ENCODE measurements around the gene SNX25. TPM values are rescaled to one million over a fixed set of nuclear protein-coding genes. Genes with fewer than 3 reads are reported as not detected.
"Not testable (repeated sequence)": the region's sequence is repeated elsewhere in the genome, so short reads cannot be mapped to it uniquely, and the experiment has no call there.

SNX25 gene
- polyA plus RNA-seq, 4 donors, result 24.3 to 27.9 (median 25.1) TPM

- DNase-seq (ENCODE audit: low read depth in 4 of 4, low spot score in 3 of 4), result no peak
Observed at GRCh38 chr4:185227713-185228278, 18.4 kb downstream of the SNX25 start.

GRCh38 chr4:185229021-185229818, 19.8 kb downstream of the SNX25 start:
- no peak for DNase-seq (ENCODE audit: low read depth in 4 of 4, low spot score in 3 of 4)

- DNase-seq (ENCODE audit: low read depth in 4 of 4, low spot score in 3 of 4), result no peak
Observed at GRCh38 chr4:185232370-185232769, 23.0 kb downstream of the SNX25 start.

GRCh38 chr4:185235119-185235842, 25.9 kb downstream of the SNX25 start:
- no peak for DNase-seq (ENCODE audit: low read depth in 4 of 4, low spot score in 3 of 4)

GRCh38 chr4:185235843-185236503, 26.6 kb downstream of the SNX25 start:
- no peak for DNase-seq (ENCODE audit: low read depth in 4 of 4, low spot score in 3 of 4)

GRCh38 chr4:185237175-185237574, 27.8 kb downstream of the SNX25 start:
- DNase-seq (ENCODE audit: low read depth in 4 of 4, low spot score in 3 of 4), result no peak

GRCh38 chr4:185238215-185238681, 28.9 kb downstream of the SNX25 start:
- no peak for DNase-seq (ENCODE audit: low read depth in 4 of 4, low spot score in 3 of 4)

GRCh38 chr4:185238750-185239149, 29.4 kb downstream of the SNX25 start:
- DNase-seq (ENCODE audit: low read depth in 4 of 4, low spot score in 3 of 4), result no peak

GRCh38 chr4:185240486-185240885, 31.1 kb downstream of the SNX25 start:
- DNase-seq (ENCODE audit: low read depth in 4 of 4, low spot score in 3 of 4), result not testable (repeated sequence)

GRCh38 chr4:185242749-185243533, 33.5 kb downstream of the SNX25 start:
- no peak for DNase-seq (ENCODE audit: low read depth in 4 of 4, low spot score in 3 of 4)

- no peak for DNase-seq (ENCODE audit: low read depth in 4 of 4, low spot score in 3 of 4)
Observed at GRCh38 chr4:185243879-185244278, 34.5 kb downstream of the SNX25 start.

GRCh38 chr4:185244763-185245162, 35.4 kb downstream of the SNX25 start:
- no peak for DNase-seq (ENCODE audit: low read depth in 4 of 4, low spot score in 3 of 4)

- no peak for DNase-seq (ENCODE audit: low read depth in 4 of 4, low spot score in 3 of 4)
Observed at GRCh38 chr4:185246453-185246852, 37.1 kb downstream of the SNX25 start.

GRCh38 chr4:185247151-185247550, 37.8 kb downstream of the SNX25 start:
- no peak for DNase-seq (ENCODE audit: low read depth in 4 of 4, low spot score in 3 of 4)

GRCh38 chr4:185248393-185249039, 39.1 kb downstream of the SNX25 start:
- DNase-seq (ENCODE audit: low read depth in 4 of 4, low spot score in 3 of 4), result no peak

- DNase-seq (ENCODE audit: low read depth in 4 of 4, low spot score in 3 of 4), result no peak
Observed at GRCh38 chr4:185249105-185249504, 39.7 kb downstream of the SNX25 start.

- no peak for DNase-seq (ENCODE audit: low read depth in 4 of 4, low spot score in 3 of 4)
Observed at GRCh38 chr4:185254434-185254833, 45.0 kb downstream of the SNX25 start.

- DNase-seq (ENCODE audit: low read depth in 4 of 4, low spot score in 3 of 4), result no peak
Observed at GRCh38 chr4:185255868-185256267, 46.5 kb downstream of the SNX25 start.

- no peak for DNase-seq (ENCODE audit: low read depth in 4 of 4, low spot score in 3 of 4)
Observed at GRCh38 chr4:185256446-185256845, 47.0 kb downstream of the SNX25 start.

GRCh38 chr4:185257086-185257485, 47.7 kb downstream of the SNX25 start:
- no peak for DNase-seq (ENCODE audit: low read depth in 4 of 4, low spot score in 3 of 4)

All from right renal pelvis (tissue), 4 donors.